BLaER1 (cell line): Measurements from ENCODE around the gene ATG9A.

ENCODE experiments used
- H3K27ac ChIP-seq: shearing (Covaris generic); formaldehyde crosslinking; 2 replicates; pipeline ENCODE4 v1.8.1; 2022
- H3K27me3 ChIP-seq: shearing (Covaris generic); formaldehyde crosslinking; 2 replicates; pipeline ENCODE4 v1.8.1; 2022
- H3K36me3 ChIP-seq: shearing (Covaris generic); formaldehyde crosslinking; 2 replicates; pipeline ENCODE4 v1.8.1; 2022
- H3K4me1 ChIP-seq: shearing (Covaris generic); formaldehyde crosslinking; 2 replicates; pipeline ENCODE4 v1.8.1; 2022
- H3K4me2 ChIP-seq: shearing (Covaris generic); formaldehyde crosslinking; 2 replicates; pipeline ENCODE4 v1.8.1; 2022
- H3K4me3 ChIP-seq: shearing (Covaris generic); formaldehyde crosslinking; 2 replicates; pipeline ENCODE4 v1.8.1; 2022
- H3K9ac ChIP-seq: shearing (Covaris generic); formaldehyde crosslinking; 2 replicates; pipeline ENCODE4 v1.8.1; 2022
- H3K9me3 ChIP-seq: shearing (Covaris generic); formaldehyde crosslinking; 2 replicates; pipeline ENCODE4 v1.8.1; 2022
- H4K20me1 ChIP-seq: shearing (Covaris generic); formaldehyde crosslinking; 2 replicates; pipeline ENCODE4 v1.8.1; 2022
- Cebpa-rat ChIP-seq: shearing (Covaris generic); IDR thresholded peaks from 2 replicates; pipeline ENCODE4 v1.8.1; 2022

Gene ATG9A

GRCh38 chr2:219252900-219253752 is 23.7 kb upstream of the ATG9A start, which contains the start of gene TUBA4B:
TUBA4B (plus strand) TSS chr2:219253243; CDS start chr2:219253408, 165 bp downstream.
- H4K20me1 ChIP-seq = 0 out of 2 replicates have a peak, but pooled peaks cover 5% of the 10 kb centered on the region
- H3K27me3 ChIP-seq = peaks cover 16% of the 10 kb centered on the region; the same call in 1 of the 2 replicates
- peak within 1 kb of the TSS; percentile 98 for H3K4me2 ChIP-seq
- H3K4me1 ChIP-seq = peaks cover 72% of the 10 kb centered on the region
- peak within 1 kb of the TSS; percentile 71 for H3K4me3 ChIP-seq
- peaks cover 13% of the 10 kb centered on the region; the same call in 1 of the 2 replicates for H3K36me3 ChIP-seq
- H3K9me3 ChIP-seq = no peaks in the 10 kb centered on the region
- H3K9ac ChIP-seq = peak within 1 kb of the TSS; percentile 71
- TF ChIP-seq Cebpa-rat = no peak
- H3K27ac ChIP-seq = peak within 1 kb of the TSS; percentile 67

- Histone ChIP-seq H3K27me3 (peaks cover 16% of the 10 kb centered on the region; the same call in 1 of the 2 replicates), H3K9me3 (no peaks in the 10 kb centered on the region), H3K4me1 (peaks cover 78% of the 10 kb centered on the region), H3K27ac (peak overlapping the region; percentile 67; the same call in 1 of the 2 replicates), H3K4me2 (peak overlapping the region; percentile 98), H3K36me3 (peaks cover 14% of the 10 kb centered on the region; the same call in 1 of the 2 replicates), H3K4me3 (peak overlapping the region; percentile 71), H4K20me1 (0 out of 2 replicates have a peak, but pooled peaks cover 5% of the 10 kb centered on the region), H3K9ac (peak overlapping the region; percentile 71)
- no peak for TF ChIP-seq Cebpa-rat
Measured at GRCh38 chr2:219252570-219252899, 23.1 kb upstream of the ATG9A start.

- Histone ChIP-seq H3K27me3 (peaks cover 16% of the 10 kb centered on the region; the same call in 1 of the 2 replicates), H3K9ac (peak overlapping the region; percentile 71; the same call in 1 of the 2 replicates), H3K27ac (no peak overlapping the region), H4K20me1 (0 out of 2 replicates have a peak, but pooled peaks cover 5% of the 10 kb centered on the region), H3K36me3 (peaks cover 17% of the 10 kb centered on the region; the same call in 1 of the 2 replicates), H3K9me3 (no peaks in the 10 kb centered on the region), H3K4me3 (peak overlapping the region; percentile 71), H3K4me1 (peaks cover 83% of the 10 kb centered on the region), H3K4me2 (peak overlapping the region; percentile 98)
- TF ChIP-seq Cebpa-rat = no peak
Measured at GRCh38 chr2:219252084-219252483, 22.6 kb upstream of the ATG9A start.

GRCh38 chr2:219251656-219252055 is 22.2 kb upstream of the ATG9A start:
- H3K4me2 ChIP-seq = peak overlapping the region; percentile 98
- no peaks in the 10 kb centered on the region for H3K9me3 ChIP-seq
- H4K20me1 ChIP-seq = 0 out of 2 replicates have a peak, but pooled peaks cover 5% of the 10 kb centered on the region
- peaks cover 16% of the 10 kb centered on the region; the same call in 1 of the 2 replicates for H3K27me3 ChIP-seq
- TF ChIP-seq Cebpa-rat = no peak
- H3K4me1 ChIP-seq = peaks cover 87% of the 10 kb centered on the region
- peaks cover 18% of the 10 kb centered on the region; the same call in 1 of the 2 replicates for H3K36me3 ChIP-seq
- no peak overlapping the region for H3K27ac ChIP-seq
- no peak overlapping the region for H3K4me3 ChIP-seq
- H3K9ac ChIP-seq = no peak overlapping the region

- Histone ChIP-seq H3K4me2 (peak overlapping the region; percentile 98), H3K27ac (peak overlapping the region; percentile 69), H3K9me3 (no peaks in the 10 kb centered on the region), H4K20me1 (0 out of 2 replicates have a peak, but pooled peaks cover 5% of the 10 kb centered on the region), H3K27me3 (peaks cover 16% of the 10 kb centered on the region; the same call in 1 of the 2 replicates), H3K9ac (peak overlapping the region; percentile 46), H3K36me3 (peaks cover 18% of the 10 kb centered on the region; the same call in 1 of the 2 replicates), H3K4me3 (peak overlapping the region; percentile 48), H3K4me1 (peaks cover 97% of the 10 kb centered on the region)
- no peak for TF ChIP-seq Cebpa-rat
Measured at GRCh38 chr2:219250049-219250781, 20.8 kb upstream of the ATG9A start.

- H3K4me2 ChIP-seq = peak overlapping the region; percentile 98
- 0 out of 2 replicates have a peak, but pooled peaks cover 5% of the 10 kb centered on the region for H4K20me1 ChIP-seq
- H3K4me1 ChIP-seq = peaks cover 95% of the 10 kb centered on the region
- no peak for TF ChIP-seq Cebpa-rat
- peaks cover 16% of the 10 kb centered on the region; the same call in 1 of the 2 replicates for H3K27me3 ChIP-seq
- H3K9me3 ChIP-seq = no peaks in the 10 kb centered on the region
- H3K9ac ChIP-seq = peak overlapping the region; percentile 46
- peak overlapping the region; percentile 48 for H3K4me3 ChIP-seq
- peaks cover 18% of the 10 kb centered on the region; the same call in 1 of the 2 replicates for H3K36me3 ChIP-seq
- peak overlapping the region; percentile 69 for H3K27ac ChIP-seq
Measured at GRCh38 chr2:219249203-219249980, 20.0 kb upstream of the ATG9A start.

- H4K20me1 ChIP-seq = 0 out of 2 replicates have a peak, but pooled peaks cover 5% of the 10 kb centered on the region
- peaks cover 18% of the 10 kb centered on the region; the same call in 1 of the 2 replicates for H3K36me3 ChIP-seq
- peaks cover 16% of the 10 kb centered on the region; the same call in 1 of the 2 replicates for H3K27me3 ChIP-seq
- peak overlapping the region; percentile 46 for H3K9ac ChIP-seq
- peak overlapping the region; percentile 69 for H3K27ac ChIP-seq
- no peak for TF ChIP-seq Cebpa-rat
- no peaks in the 10 kb centered on the region for H3K9me3 ChIP-seq
- peaks cover 93% of the 10 kb centered on the region for H3K4me1 ChIP-seq
- H3K4me2 ChIP-seq = peak overlapping the region; percentile 98
- H3K4me3 ChIP-seq = peak overlapping the region; percentile 48; the same call in 1 of the 2 replicates
Measured at GRCh38 chr2:219248845-219249202, 19.4 kb upstream of the ATG9A start.

GRCh38 chr2:219247678-219248642 is 18.5 kb upstream of the ATG9A start:
- H3K4me3 ChIP-seq = no peak overlapping the region
- H3K9ac ChIP-seq = no peak overlapping the region
- H3K27me3 ChIP-seq = peaks cover 11% of the 10 kb centered on the region; the same call in 1 of the 2 replicates
- peaks cover 18% of the 10 kb centered on the region; the same call in 1 of the 2 replicates for H3K36me3 ChIP-seq
- H3K27ac ChIP-seq = no peak overlapping the region; the same call in 1 of the 2 replicates
- H4K20me1 ChIP-seq = 0 out of 2 replicates have a peak, but pooled peaks cover 5% of the 10 kb centered on the region
- peak overlapping the region; percentile 98 for H3K4me2 ChIP-seq
- no peak for TF ChIP-seq Cebpa-rat
- no peaks in the 10 kb centered on the region for H3K9me3 ChIP-seq
- H3K4me1 ChIP-seq = peaks cover 84% of the 10 kb centered on the region
